NOMO-1 treated with dmso at 0.1 percent for 144 hours (cell line): ENCODE results near the gene C7orf33.
"Not testable (repeated sequence)": the region's sequence is repeated elsewhere in the genome, so short reads cannot be mapped to it uniquely, and the experiment has no call there.

Experiments used
- DNase-seq: peaks from one replicate; lab custom pipeline; 2025; ENCODE audit not compliant: unreplicated experiment; lab: John Stamatoyannopoulos, UW

C7orf33 gene

GRCh38 chr7:148590471-148590870, at the start of gene C7orf33:
TSS of gene C7orf33 (plus strand) at chr7:148590766. CDS start at chr7:148590926, 160 bp downstream.
- no peak for DNase-seq

GRCh38 chr7:148541891-148542504, 48.6 kb upstream of the C7orf33 start:
- no peak for DNase-seq

- DNase-seq = no peak
Measured at GRCh38 chr7:148543302-148543701, 47.3 kb upstream of the C7orf33 start.

GRCh38 chr7:148545172-148545571, 45.4 kb upstream of the C7orf33 start:
- DNase-seq = no peak

- DNase-seq = no peak
Measured at GRCh38 chr7:148545932-148546331, 44.6 kb upstream of the C7orf33 start.

GRCh38 chr7:148546857-148547256, 43.7 kb upstream of the C7orf33 start:
- DNase-seq = no peak

- no peak for DNase-seq
Measured at GRCh38 chr7:148547951-148548350, 42.6 kb upstream of the C7orf33 start.

GRCh38 chr7:148553979-148554378, 36.6 kb upstream of the C7orf33 start:
- DNase-seq = no peak

- DNase-seq = no peak
Measured at GRCh38 chr7:148556892-148557291, 33.7 kb upstream of the C7orf33 start.

- no peak for DNase-seq
Measured at GRCh38 chr7:148558914-148559313, 31.7 kb upstream of the C7orf33 start.

GRCh38 chr7:148561099-148561498, 29.5 kb upstream of the C7orf33 start:
- no peak for DNase-seq

- DNase-seq = no peak
Measured at GRCh38 chr7:148563583-148564274, 26.8 kb upstream of the C7orf33 start.

- DNase-seq = peak; percentile 8
Measured at GRCh38 chr7:148564275-148564951, 26.2 kb upstream of the C7orf33 start.

GRCh38 chr7:148566736-148567135, 23.8 kb upstream of the C7orf33 start:
- DNase-seq = no peak

- DNase-seq = no peak
Measured at GRCh38 chr7:148567524-148567923, 23.0 kb upstream of the C7orf33 start.

GRCh38 chr7:148570510-148570909, 20.1 kb upstream of the C7orf33 start:
- no peak for DNase-seq

- DNase-seq = not testable (repeated sequence)
Measured at GRCh38 chr7:148570973-148571372, 19.6 kb upstream of the C7orf33 start.

- DNase-seq = no peak
Measured at GRCh38 chr7:148571381-148571780, 19.2 kb upstream of the C7orf33 start.

- DNase-seq = no peak
Measured at GRCh38 chr7:148572067-148572522, 18.5 kb upstream of the C7orf33 start.

GRCh38 chr7:148573581-148573980, 17.0 kb upstream of the C7orf33 start:
- not testable (repeated sequence) for DNase-seq

GRCh38 chr7:148575640-148576411, 14.7 kb upstream of the C7orf33 start:
- peak; percentile 0 for DNase-seq
